ENCODE results near the gene MATCAP1. TPM values are rescaled to one million over a fixed set of nuclear protein-coding genes. Genes with fewer than 3 reads are reported as not detected.

Gene MATCAP1
- total and polyA plus RNA-seq, 2 of the 13 experiments (the other 11 are each of a cell fraction or from before 2014, with no cell fraction given) = 11.2 to 24.5 TPM

- no peak for TF ChIP-seq HNF1B (CRISPR knock-in tag; IDR thresholded peaks at IDR 0.05)
- no peak for TF ChIP-seq EZH2 (conservative IDR thresholded peaks at IDR 0.05; ENCODE audit: low read depth, low read length)
- TF ChIP-seq, protein P1, sequence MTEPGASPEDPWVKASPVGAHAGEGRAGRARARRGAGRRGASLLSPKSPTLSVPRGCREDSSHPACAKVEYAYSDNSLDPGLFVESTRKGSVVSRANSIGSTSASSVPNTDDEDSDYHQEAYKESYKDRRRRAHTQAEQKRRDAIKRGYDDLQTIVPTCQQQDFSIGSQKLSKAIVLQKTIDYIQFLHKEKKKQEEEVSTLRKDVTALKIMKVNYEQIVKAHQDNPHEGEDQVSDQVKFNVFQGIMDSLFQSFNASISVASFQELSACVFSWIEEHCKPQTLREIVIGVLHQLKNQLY (CRISPR knock-in tag; IDR thresholded peaks at IDR 0.05) = peak; percentile 15; the same call in 1 of the 2 replicates
- no peak for TF ChIP-seq SIN3B (IDR thresholded peaks at IDR 0.05; ENCODE audit: low read length)
- peak; percentile 20 for TF ChIP-seq PTBP1 (IDR thresholded peaks at IDR 0.05; ENCODE audit: low read depth, low read length, poor library complexity, severe bottlenecking)
- no peak for TF ChIP-seq ZHX2 (IDR thresholded peaks at IDR 0.05; ENCODE audit: low read depth)
- no peak for TF ChIP-seq ZHX2 (CRISPR knock-in tag; IDR thresholded peaks at IDR 0.05; ENCODE audit: borderline replicate concordance)
- peak; percentile 27 for TF ChIP-seq ZNF781 (CRISPR knock-in tag; IDR thresholded peaks at IDR 0.05; ENCODE audit: borderline replicate concordance, not compliant biosample characterization)
- no peak for TF ChIP-seq SOX6 (IDR thresholded peaks at IDR 0.05)
- no peak for TF ChIP-seq SOX6 (CRISPR knock-in tag; IDR thresholded peaks at IDR 0.05)
- no peak for TF ChIP-seq ZNF451 (CRISPR knock-in tag; IDR thresholded peaks at IDR 0.05)
- no peak for TF ChIP-seq ZNF343 (CRISPR knock-in tag; IDR thresholded peaks at IDR 0.05)
- TF ChIP-seq ZNF678 (CRISPR knock-in tag; IDR thresholded peaks at IDR 0.05) = no peak
- TF ChIP-seq ZNF607 (CRISPR knock-in tag; IDR thresholded peaks at IDR 0.05; ENCODE audit: borderline replicate concordance) = no peak
- no peak for TF ChIP-seq ZBTB20 (CRISPR knock-in tag; IDR thresholded peaks at IDR 0.05; ENCODE audit: borderline replicate concordance, low read depth)
- peak; percentile 11 for TF ChIP-seq SRSF1 (optimal IDR thresholded peaks at IDR 0.05; ENCODE audit: low read depth, low read length)
- no peak for TF ChIP-seq PHB2 (IDR thresholded peaks at IDR 0.05; ENCODE audit: partially characterized antibody)
These were observed 23.7 kb upstream of the MATCAP1 start (continued) for GRCh38 chr16:67207249-67208091.

Measured in HepG2 (cell line).